HG03521 (cell line): ENCODE data around the gene LHFPL3.

Experiments
- ATAC-seq: cut with Tn5 transposase; IDR thresholded peaks from one replicate; pipeline ENCODE4 v1.9.1; 2021; ENCODE audit warnings: mild to moderate bottlenecking, moderate library complexity; ENCODE audit not compliant: unreplicated experiment

LHFPL3 gene

DNA sequence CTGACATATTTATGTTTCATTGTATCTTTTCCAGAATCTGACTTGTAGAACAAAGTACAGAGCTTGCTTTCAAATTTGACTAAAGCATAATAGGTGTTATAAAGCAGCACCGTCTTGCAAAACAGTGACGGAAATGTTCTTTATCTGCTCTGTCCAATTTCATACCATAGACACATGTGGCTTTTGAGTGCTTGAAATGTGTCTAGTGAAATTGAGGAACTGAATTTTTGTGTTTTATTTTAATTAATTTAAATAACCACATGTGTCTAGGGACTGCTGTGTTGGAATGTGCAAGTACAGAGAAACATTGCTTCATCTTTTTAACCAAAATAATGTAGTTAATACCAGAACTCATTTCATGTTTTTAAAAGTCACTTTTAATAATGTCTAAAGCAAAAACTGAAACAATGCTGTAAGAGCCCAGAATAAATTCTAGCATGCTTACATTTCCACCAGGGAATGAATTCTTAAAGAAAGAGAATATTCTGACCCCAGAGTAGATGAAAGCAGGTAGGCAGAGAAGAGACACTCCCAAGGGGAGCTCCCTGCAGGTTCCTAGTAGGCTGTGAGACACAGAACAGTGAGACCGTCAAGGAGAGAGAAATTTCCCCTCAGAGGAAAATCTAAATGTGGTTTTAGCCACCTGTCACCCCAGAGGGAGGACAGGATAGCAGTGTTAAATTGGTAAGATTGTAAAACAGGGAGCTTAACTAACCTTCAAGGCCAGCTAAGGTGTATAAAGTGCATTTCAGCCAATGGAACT lies 510.3 kb downstream of the LHFPL3 start:
- ATAC-seq: no peak

DNA sequence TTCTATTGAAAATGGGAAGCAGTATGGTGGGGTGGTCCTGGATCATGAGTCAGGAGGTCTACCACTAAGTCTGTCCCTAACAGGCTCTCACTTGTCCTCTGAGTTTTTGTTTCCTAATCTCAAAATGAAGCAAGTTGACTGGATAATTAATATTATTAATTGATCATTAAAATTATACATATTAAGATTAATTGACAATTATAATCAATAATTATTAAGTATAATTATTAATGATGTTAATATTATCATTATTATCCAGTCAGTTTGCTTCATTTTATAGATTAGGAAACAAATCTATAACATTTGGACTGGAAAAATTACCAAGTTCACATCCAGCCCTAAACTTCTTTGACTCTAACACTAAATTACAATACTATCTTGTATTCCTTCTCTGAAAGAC lies 511.4 kb downstream of the LHFPL3 start:
- no peak for ATAC-seq

DNA sequence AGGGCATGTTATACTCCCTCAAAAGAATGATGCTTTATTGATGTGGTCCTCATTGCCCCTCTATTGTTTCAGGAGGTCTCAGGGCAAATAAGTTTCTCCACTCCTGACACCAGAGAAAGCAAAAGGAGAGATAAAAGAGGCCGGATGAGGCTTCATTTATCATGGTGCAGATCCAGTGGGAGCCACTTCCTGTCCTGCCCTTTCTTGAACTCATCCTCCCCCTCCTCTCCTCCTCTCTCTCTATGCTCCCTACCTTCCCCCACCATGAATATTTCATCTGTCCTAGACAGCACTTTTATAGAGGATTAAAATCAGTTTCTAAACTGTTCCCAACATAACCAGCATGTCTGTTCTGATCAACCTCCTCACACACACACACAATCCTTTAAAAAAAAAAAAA lies 513.4 kb downstream of the LHFPL3 start:
- ATAC-seq: no peak

DNA sequence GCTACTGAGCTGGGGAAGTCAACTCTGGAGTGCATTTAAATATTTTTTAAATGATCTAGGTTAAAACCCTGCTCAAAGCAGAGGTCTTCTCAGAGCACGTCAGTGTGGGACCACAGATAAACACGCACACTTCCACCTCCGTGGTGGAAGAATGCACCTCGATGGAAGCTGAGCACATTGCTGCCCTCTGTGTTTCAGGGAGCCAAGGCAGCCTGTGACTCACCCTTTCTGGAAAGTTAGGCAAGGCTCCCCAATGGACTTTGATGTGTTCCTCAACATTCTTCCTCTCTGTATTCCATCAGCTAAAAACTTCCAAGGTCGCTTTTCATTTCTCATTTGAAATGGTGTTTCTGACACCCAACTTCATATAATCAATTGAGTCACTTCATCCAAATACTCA lies 514.8 kb downstream of the LHFPL3 start:
- ATAC-seq: no peak

DNA sequence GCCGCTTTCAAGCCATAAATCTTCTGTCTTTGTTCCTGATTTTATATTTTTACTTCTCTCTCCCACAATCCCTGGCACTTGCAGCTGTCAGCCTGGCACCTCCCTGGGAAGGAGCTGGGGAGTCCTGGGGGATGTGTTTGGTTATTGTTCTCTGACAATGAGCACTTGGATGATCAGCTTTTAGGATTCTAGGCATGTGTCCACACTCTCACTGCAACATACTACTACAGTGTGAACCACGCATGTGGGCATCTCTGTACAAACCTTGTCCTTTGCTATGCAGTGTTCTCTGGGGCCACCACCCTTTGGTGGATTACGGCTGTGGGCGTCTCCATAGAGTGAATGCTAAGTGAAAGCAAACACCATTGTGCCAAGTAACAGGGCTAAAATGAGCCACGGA lies 517.2 kb downstream of the LHFPL3 start:
- ATAC-seq: no peak

DNA sequence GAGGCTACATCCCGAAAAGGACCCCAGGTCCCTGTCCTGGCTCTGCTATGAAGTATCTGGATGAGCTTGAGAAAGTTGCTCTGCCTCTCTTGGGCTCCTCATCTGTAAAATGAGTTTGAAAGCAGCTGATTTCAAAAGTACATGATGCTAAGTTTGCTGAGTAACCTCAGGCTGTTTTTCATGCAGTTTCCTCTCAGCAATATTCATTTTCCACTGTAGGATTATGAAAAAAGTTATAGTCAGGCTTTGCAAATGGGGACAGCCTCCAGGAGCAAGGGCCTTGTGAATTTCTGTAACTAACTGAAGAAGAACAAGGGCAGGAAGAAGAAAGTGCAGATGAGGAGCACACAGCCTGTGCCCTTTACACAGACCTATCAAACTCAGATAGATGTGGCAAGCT lies 518.3 kb downstream of the LHFPL3 start:
- ATAC-seq: no peak

DNA sequence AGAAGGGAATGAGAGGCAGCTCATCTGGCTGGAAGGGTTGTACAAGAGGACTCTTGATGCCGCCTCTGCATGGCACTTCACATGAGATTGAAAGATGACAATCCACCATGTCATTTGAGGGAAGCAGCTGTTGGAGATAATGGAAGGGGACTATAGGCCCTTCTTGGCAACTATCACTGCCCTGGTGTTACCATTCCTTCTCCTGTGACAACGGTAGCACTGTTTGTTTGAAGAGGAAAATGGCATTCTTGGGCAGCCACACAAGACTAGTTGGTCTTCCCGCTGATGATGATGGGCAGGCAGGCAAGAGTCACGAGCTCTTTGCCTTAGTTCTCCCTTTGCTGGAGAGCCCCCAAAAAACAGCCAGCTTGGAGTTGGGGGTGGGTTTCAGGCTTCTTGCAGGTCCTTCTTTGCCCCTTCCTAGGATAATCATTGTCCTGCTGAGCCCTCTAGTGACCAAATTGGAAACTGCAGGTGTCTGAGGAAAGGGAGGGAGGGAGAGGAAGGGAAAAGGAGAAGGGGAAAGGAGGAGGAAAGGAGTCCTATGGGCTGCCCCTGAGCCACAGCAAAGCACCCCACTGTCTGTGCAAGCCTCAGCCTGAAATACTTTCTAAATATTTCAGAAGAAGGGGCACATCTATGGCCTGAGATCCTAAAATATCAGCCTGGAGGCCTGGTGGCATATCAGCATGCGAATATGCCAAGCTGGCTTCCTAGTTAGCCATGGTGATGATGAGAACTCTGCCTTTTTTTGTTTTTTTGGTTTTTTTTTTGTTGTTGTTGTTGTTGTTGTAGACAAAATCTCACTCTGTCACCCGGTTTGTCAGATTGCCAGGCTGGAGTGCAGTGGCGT lies 520.0 kb downstream of the LHFPL3 start:
- ATAC-seq: peak; percentile 48

DNA sequence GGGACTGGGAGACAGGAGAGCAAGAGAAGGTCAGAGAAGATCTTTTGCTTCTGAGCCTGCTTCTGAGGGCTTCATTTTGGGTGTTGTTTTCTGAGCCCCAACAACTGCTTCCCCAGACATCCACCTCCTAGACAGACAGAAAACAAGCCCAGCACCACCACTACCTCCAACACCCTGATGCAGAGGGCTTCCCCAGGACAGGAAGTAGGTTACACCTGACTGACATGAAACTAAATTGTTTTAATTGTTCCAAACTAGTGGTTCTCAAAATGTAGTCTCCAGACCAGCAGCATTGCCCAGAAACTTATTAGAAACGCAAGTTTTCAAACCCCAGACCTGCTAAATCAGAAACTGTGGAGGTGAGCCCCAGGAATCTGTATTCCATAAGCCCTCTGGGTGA lies 522.0 kb downstream of the LHFPL3 start:
- no peak for ATAC-seq

DNA sequence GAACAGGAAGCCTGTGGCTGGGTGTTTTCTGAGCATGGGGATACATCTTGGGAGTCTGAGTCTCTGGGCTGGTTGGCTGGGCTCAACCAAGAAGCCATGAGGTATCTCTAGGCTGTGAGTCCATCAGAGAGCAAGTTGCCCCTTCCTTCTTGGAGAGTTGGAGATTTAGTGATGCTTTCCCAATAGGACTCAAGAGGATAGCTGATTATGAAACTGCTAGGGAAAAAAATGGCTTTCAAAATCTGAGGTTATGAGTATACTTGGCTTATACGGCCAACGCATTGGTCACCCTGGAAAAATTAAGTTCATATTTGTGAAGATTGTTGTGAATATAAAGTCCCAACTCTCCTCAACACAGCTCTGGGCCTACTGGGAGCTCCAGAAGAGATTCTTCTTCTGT lies 522.9 kb downstream of the LHFPL3 start:
- no peak for ATAC-seq

DNA sequence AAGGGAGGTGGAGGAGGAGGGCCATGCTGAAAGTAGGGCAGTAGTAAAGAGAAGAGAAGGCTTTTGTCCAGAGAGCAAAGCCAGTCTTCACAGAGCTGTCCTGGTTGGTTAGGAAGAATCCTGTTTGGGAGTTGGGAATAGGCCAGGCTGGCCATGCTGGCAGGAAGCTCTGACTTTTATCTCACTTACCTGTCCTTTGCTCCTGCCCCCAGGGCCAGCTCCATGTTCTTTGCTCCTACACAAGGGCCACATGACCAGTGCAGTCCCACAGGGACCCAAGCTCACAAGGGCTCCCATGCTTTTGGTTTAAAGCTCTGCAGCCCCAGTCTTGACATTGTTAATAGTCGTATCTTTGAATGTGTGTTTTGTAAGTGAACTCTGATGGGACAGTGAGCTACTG lies 524.0 kb downstream of the LHFPL3 start:
- ATAC-seq: no peak

DNA sequence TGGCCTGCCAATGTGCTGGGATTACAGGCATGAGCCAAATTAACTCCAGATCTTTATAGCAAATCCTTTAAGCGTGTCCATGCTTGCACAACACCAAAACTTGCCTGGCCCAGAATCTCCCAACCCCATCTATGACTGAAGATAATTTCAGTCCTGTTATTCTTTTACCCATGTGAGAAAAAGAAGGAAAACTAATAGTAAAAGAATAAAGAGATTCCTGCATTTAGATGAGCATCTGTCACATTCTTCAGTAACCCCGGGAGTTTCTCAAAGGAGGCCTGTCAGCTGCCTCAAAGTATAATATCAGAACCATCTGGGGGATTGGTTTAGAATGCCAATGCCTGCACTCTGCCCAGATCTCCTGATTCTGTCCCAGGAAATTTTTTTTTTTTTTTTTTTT lies 527.5 kb downstream of the LHFPL3 start:
- ATAC-seq: no peak

DNA sequence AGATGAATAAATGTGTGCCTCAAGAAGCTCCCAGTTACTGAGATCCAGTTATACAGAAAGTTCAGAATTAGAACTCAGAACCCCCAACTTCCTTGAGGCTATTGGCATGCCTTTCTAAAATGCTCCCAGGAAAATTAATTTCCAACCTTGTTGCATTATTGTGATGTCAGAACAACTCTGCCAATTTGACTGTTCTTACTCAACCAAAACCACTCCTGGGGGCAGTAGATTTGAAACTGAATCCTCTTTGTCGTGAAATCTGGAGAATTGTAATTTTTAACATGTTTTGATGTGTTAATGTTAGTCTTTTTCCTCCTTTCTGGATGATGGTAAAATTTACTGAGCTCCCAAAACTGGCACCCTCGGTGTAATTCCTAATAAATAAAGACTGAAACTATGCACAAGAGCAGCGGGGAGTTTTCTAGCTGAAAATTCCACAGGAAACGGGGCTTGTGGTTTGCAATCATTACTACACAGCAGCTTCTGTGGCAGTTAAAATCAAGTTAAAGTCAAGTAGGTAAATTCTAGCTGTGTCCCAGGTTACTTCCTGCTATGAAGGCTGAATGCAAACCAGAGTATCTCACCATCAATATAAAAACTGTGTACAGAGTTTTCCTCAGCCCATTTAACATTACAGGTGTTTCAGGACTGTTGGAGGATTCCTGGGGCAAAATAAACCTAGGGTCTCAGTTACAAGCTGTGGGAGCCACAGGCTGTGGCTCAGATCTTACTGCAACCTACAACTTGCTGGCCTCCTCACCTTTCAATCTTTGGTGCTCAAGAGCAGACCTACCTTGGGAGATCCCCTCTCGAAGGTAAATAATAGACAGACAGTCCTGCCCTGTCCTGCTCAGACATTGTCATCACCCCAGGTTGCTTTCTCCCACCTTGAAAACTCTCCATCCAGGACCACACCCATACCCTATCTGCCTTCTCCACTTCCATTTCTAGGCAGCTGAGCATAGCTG lies 529.3 kb downstream of the LHFPL3 start:
- no peak for ATAC-seq

DNA sequence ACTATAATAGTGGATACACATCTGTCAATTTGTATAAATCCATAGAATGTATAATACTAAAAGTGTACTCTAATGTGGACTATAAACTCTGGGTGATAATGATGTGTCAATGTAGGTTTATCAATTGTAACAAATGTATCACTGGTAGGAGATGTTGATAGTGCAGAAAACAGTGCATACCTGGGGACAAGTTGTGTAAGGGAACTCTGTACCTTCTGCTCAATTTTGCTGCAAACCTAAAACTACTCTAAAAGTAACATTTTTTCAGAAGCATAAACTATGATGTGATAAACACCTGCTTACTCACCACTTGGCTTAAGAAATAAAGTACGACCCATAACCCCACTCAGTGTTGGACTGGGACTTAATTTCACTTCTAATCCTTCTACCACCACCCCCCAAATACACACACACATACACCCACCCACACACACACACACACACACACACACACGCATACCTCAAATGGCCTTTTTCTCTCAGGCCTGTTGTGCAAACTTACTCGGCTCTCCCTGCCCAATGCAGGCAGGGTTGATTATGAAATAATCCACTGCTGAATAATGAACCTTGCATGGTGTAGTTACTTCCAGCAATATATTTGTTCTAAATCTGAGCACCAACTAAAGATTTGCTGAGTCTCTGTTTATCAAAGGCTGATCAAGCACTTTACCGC lies 531.5 kb downstream of the LHFPL3 start:
- no peak for ATAC-seq

DNA sequence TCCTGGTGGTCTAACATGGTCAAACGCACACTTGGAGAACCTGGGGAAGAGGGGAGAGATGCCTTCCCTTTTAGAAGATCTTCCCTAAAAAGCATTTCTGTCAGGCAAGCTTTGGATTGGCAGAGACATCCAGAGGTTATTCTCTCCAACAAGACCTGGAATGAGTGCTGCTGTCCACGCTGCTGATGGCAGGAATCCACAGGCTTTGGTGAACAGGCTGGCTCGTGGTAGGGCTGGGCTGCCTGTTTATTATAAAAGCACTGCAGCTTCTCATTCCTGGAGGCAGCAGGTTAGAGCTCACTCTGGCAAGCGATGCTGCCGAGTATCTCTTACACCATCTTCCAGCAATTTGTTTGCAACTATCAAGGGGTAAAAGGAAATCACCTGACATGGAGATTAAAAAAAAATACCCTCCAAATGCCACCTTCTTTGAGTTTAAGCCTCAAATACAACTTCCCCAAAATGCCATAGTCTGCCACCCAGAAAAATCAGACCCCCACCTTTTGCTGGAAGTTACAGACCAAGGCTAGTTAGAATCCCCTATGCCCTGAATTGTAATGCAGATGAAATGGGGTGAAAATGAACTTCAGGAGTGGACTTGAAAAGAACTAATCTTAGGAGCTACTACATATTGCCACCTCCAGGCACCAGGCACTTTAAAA lies 533.5 kb downstream of the LHFPL3 start:
- no peak for ATAC-seq

DNA sequence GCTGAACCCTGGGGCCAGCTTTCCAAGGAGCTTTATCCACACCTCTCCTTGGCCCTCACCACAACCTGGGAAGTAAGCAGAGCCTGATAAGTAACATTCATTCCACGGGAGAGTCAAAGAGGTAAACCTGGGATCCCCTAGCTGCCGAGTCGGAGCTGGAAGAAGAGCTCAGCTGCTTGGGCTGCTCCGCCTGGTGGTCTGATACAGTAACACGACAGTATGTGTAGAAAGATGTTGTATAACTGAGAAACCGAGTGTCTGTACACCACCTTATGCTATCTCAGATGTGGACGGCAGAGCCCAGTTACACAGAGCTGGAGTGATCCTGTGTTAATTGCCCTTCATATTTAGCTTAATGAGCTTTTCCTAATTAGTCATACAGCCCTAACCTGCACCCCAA lies 534.3 kb downstream of the LHFPL3 start:
- no peak for ATAC-seq

DNA sequence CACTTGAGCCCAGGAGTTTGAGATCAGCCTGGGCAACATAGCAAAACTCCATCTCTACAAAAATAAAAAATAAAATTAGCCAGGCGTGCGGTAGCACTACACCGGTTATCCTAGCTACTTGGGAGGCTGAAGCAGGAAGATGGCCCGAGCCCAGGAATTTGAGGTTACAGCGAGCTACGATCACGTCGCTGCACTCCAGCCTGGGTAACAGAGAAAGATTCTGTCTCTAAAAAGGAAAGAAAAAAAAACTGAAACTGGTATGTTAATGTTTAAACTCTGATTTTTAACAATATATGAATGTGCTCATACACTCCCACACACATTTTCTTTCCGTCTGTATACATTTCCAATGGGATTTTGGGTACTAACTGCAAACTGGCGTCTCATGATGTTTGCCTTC lies 545.0 kb downstream of the LHFPL3 start:
- no peak for ATAC-seq

DNA sequence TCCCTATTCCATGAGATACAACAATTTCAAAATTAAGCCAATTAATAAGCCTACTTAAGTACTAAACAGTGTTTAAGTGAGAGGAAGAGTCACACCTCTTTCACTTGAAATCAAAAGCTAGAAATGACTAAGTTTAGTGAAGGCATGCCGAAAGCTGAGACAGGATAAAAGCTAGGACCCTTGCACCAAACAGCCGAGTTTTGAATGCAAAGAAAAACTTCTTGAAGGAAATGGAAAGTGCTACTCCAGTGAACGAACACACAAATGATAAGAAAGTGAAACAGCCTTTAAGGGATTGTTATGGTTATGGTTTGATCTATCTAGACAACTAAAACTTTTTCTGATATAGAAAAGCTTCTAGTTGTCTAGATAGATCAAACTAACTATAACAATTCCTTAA lies 550.2 kb downstream of the LHFPL3 start:
- peak; percentile 80 for ATAC-seq

DNA sequence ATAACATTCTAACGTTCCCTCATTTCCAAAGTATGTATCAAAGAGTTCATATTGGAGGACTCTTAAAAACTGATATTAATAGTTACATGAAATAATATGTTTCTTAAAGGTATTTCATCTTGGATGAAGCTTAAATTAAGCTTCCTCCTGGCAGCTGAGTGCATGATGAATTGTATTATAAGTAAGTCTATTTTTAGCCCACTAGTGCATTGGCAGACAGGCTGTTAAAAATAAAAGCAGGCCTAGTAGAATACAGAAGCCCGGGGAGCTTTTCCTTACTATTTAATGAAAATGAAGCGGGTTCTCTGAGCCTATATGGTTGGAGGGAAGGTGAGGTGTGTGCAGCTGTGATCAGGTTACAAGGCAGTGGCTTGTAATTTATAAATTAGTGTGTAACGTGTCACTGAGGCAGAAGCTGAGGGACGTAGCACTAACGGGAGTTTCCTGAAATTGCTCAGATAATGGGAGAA lies 554.9 kb downstream of the LHFPL3 start:
- ATAC-seq: no peak

DNA sequence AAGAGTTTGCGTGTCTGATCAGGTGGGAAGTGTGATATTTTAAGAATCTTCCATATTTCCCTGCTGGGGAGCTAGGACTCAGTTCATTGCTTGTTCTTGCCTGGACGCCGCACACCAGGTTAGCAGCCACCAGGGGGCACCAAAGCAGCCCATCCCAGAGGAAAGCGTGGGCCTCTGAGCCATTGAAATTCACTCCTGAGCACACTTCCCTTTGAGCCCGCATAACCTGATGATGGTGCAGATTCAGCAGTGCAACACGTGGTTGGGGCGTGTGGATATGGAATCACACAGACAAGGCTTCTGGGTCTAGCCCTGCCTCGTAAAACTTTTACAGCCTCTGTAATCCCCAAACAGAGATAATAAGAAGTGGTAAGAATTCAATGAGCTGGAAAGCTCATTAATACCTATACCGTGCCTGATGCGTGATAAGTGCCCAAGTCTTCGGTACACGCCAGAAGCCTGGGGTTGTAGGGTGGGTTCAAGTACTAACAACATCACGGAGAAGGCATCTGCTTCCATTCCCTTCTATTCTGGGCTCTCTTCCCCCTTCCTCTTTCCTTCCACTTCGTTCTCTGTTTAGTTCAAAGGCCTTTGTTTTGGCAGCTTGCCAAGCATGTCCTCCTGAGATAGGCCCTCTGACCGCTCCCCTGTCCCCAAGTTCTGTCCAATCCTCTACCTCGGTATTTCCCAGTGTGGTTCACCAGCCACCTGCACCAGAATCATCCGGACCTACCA lies 555.5 kb downstream of the LHFPL3 start:
- peak; percentile 75 for ATAC-seq
